Adrenal gland (tissue), 12 donors: Measurements from ENCODE around the gene MDP1. TPM values are rescaled to one million over a fixed set of nuclear protein-coding genes. Genes with fewer than 3 reads are reported as not detected.
A peak's percentile ranks its signal among the peaks of the same experiment; 100 is the strongest.

Experiments
- DNase-seq, 7 donors: peaks; one replicate each; pipeline ENCODE4 v3.0.0-alpha.2; 2019 to 2020
- H3K27ac ChIP-seq, 5 donors: fragments of 200-600 bp; sonication (generic) in 4 of 5; 1 replicate in 3 of 5; 2 replicates in 2 of 5; pipeline versions ENCODE4 v1.5.1 to v1.8.0; 2016 to 2020; ENCODE audit warnings: mild to moderate bottlenecking in 1 of 5
- H3K27me3 ChIP-seq: fragments of 200-600 bp; 2 replicates; pipeline ENCODE4 v1.8.0; 2021
- H3K36me3 ChIP-seq, 2 donors: fragments of 200-600 bp; replicated peaks in 1 of 2; 1 replicate in 1 of 2; 2 replicates in 1 of 2; pipeline versions ENCODE4 v1.5.1 to v1.8.0; 2018 to 2022
- H3K4me1 ChIP-seq, 2 donors: fragments of 200-600 bp; replicated peaks in 1 of 2; 1 replicate in 1 of 2; 2 replicates in 1 of 2; pipeline versions ENCODE4 v1.5.1 to v1.8.0; 2018 to 2021
- H3K4me3 ChIP-seq, 4 donors: fragments of 200-600 bp; sonication (generic) in 3 of 4; one replicate each; pipeline ENCODE4 v1.5.1; 2016 to 2018
- H3K9me3 ChIP-seq, 3 donors: fragments of 200-600 bp; sonication (generic) in 1 of 3; replicated peaks in 1 of 3; 1 replicate in 2 of 3; 2 replicates in 1 of 3; pipeline versions ENCODE4 v1.5.1 to v1.8.0; 2016 to 2021
- CTCF ChIP-seq, 6 experiments: fragments of 450-650 bp in 4 of 6; fragments of 200-600 bp in 2 of 6; sonication (generic) in 1 of 6; IDR thresholded peaks; 1 replicate in 5 of 6; 2 replicates in 1 of 6; pipeline versions ENCODE4 v1.5.1 to v1.8.0; 2016 to 2021; ENCODE audit warnings: antibody characterized with exemption in 6 of 6, mild to moderate bottlenecking in 2 of 6, moderate library complexity in 1 of 6
- POLR2A ChIP-seq, 2 donors: fragments of 450-650 bp; IDR thresholded peaks; one replicate each; pipeline ENCODE4 v1.6.1; 2017; ENCODE audit warnings: antibody characterized with exemption in 2 of 2, mild to moderate bottlenecking in 2 of 2, moderate library complexity in 1 of 2
- WGBS, 4 donors: extraction: QIAGEN DNeasy Blood & Tissue Kit in 2 of 4; methylation state at CpG; one replicate each; pipeline versions ENCODE4 v1.1.5 to v1.1.7; 2013 to 2017; 5-methylcytosine and 5-hydroxymethylcytosine counted together
- intact Hi-C, 2 donors: fragments of 100-400 bp; cut with DNase I; formaldehyde crosslinking; loops; one replicate each; pipeline versions ENCODE4 v1.14.1 to v1.15.0; 2022 to 2023
- polyA plus RNA-seq, 3 donors: library from polyadenylated mRNA; stranded (reverse); fragments of 200-250 nt in 2 of 3; fragments of 350-450 nt in 1 of 3; fragmentation: Illumina TruSeq in 1 of 3; extraction: RNeasy Lipid Tissue Mini Kit (QIAGEN cat#74804) in 1 of 3; gene quantifications; one replicate each; pipeline ENCODE4 v1.2.3, GENCODE V29; 2013 to 2014
- total RNA-seq, 9 donors: library from RNA; depleted of rRNA in 4 of 9; stranded (reverse); fragments of >200 nt in 4 of 9; fragments of 120-200 nt in 1 of 9; fragmentation: NEBNext Ultra II Directional in 1 of 9; extraction: Animal tissue kit (Norgen Biotek cat#: 25700) in 1 of 9; gene quantifications; one replicate each; pipeline versions ENCODE4 v1.1.0 to v1.2.4, GENCODE V29; 2013 to 2023
- donor health status: healthy with polysubstance abuse.
- donor health status: Bipolar disorder and iron deficiency.
- donor health status: DM: yes; HTN: yes; CAD: no.
- donor health status: DM: no; HTN: no; CAD: no.
- donor health status: DM: no; HTN: no; CAD: no.
- donor health status: DM: yes; HTN: yes; CAD: no.

MDP1 gene
- total and polyA plus RNA-seq, 12 donors, result 20.3 to 53.7 (median 33.6) TPM

- Histone ChIP-seq H3K27ac (peak within 1 kb of the TSS in 2 of 5 donors; percentile 45 to 54), H3K9me3 (no peaks in the 10 kb centered on the region), H3K4me1 (peaks cover 0 to 6% of the 10 kb centered on the region in 2 donors), H3K4me3 (peak within 1 kb of the TSS in 1 of 4 donors; percentile 38), H3K27me3 (no peaks in the 10 kb centered on the region), H3K36me3 (peaks cover 0 to 18% of the 10 kb centered on the region in 2 donors)
- TF ChIP-seq POLR2A (IDR thresholded peaks at IDR 0.05) (no peak), CTCF (IDR thresholded peaks at IDR 0.05) (no peak)
- intact Hi-C loops, result no loop called here
- 14 to 31% (median 26%) methylated on average over 21 to 63 of the region's 63 CpGs for WGBS, 4 donors
- peak; percentile 69 to 98 (median 81) for DNase-seq
Observed at GRCh38 chr14:24171422-24172260, 44.2 kb downstream of the MDP1 start, which contains the start of gene REC8. Gene REC8, plus strand, starts transcription at chr14:24172080. Its CDS starts 473 bp downstream, at chr14:24172553.

- Histone ChIP-seq H3K36me3 (peaks cover 0 to 54% of the 10 kb centered on the region in 2 donors), H3K27me3 (no peaks in the 10 kb centered on the region), H3K9me3 (no peaks in the 10 kb centered on the region), H3K4me3 (no peak overlapping the region), H3K27ac (no peak overlapping the region), H3K4me1 (peaks cover 0 to 17% of the 10 kb centered on the region in 2 donors)
- TF ChIP-seq CTCF (IDR thresholded peaks at IDR 0.05) (no peak), POLR2A (IDR thresholded peaks at IDR 0.05) (no peak)
- 71 to 82% (median 81%) methylated on average over 3 of the region's 3 CpGs for WGBS, 4 donors
- DNase-seq, result no peak
- intact Hi-C loops, result no loop called here
Observed at GRCh38 chr14:24167469-24168114, 48.3 kb downstream of the MDP1 start.

- H3K4me1 ChIP-seq, result peaks cover 9 to 22% of the 10 kb centered on the region in 2 donors
Observed at GRCh38 chr14:24165785-24166184, 50.1 kb downstream of the MDP1 start.

More at GRCh38 chr14:24165785-24166184, 50.1 kb downstream of the MDP1 start:
- TF ChIP-seq CTCF (IDR thresholded peaks at IDR 0.05), result no peak
- no peak for TF ChIP-seq POLR2A (IDR thresholded peaks at IDR 0.05)
- DNase-seq, result no peak
- Histone ChIP-seq H3K27ac (no peak overlapping the region), H3K9me3 (no peaks in the 10 kb centered on the region), H3K27me3 (no peaks in the 10 kb centered on the region), H3K4me3 (no peak overlapping the region), H3K36me3 (peaks cover 0 to 56% of the 10 kb centered on the region in 2 donors)
- intact Hi-C loops, result no loop called here
- WGBS, 4 donors, result 86 to 92% (median 87%) methylated on average over 5 of the region's 5 CpGs
